ENCODE results near the gene BIRC6.

DNA sequence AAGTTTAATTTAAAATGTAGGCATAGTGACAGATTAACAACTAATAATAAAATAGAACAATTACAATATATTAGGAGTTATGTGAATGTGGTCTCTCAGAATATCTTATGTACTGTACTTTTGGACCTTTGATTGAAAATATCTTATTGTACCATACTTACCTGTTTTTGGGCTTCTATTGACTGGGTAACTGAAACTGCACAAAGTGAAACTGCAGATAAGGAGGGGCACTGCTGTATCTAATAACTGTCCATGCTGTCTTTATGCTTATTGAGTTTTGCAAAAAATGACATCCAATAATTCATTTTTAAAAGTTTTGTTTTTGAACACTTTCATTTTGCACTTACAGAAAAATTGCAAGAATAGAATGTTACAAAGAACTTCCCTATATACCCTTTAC is 19.9 kb downstream of the BIRC6 start:
- no peak for TF ChIP-seq POLR2A (IDR thresholded peaks at IDR 0.05; ENCODE audit: low read depth, low read length)
- TF ChIP-seq POLR2AphosphoS5 (IDR thresholded peaks at IDR 0.05; ENCODE audit: low read depth, low read length) = no peak
- no peak for TF ChIP-seq TAF1 (IDR thresholded peaks at IDR 0.05; ENCODE audit: low read depth, low read length)

All from GM12891 (cell line).